HL-60 (cell line): ENCODE measurements around the gene AIFM3.

Experiments used
- DNase-seq, 2 experiments: peaks; one replicate each; pipeline ENCODE4 v3.0.0-alpha.2; 2010 to 2020; ENCODE audit warnings: low read depth in 1 of 2, low spot score in 1 of 2
- H3K27ac ChIP-seq: fragments of 250-450 bp; sonication (Bioruptor Pico); replicated peaks from 2 replicates; pipeline ENCODE4 v1.5.1; 2020; ENCODE audit warnings: mild to moderate bottlenecking, moderate library complexity
- H3K27me3 ChIP-seq: fragments of 250-450 bp; sonication (Bioruptor Pico); 2 replicates; pipeline ENCODE4 v1.5.1; 2021; ENCODE audit warnings: mild to moderate bottlenecking, moderate library complexity; ENCODE audit not compliant: insufficient read depth, poor library complexity, severe bottlenecking
- H3K4me3 ChIP-seq: replicated peaks from 2 replicates; pipeline ENCODE4 v1.5.1; 2011; ENCODE audit warnings: mild to moderate bottlenecking, control low read depth, low read length; ENCODE audit not compliant: insufficient read depth
- GABPA ChIP-seq: IDR thresholded peaks from 2 replicates; pipeline ENCODE4 v1.6.1; 2012; ENCODE audit warnings: low read depth
- POLR2AphosphoS5 ChIP-seq: IDR thresholded peaks from 2 replicates; pipeline ENCODE4 v1.6.1; 2012; ENCODE audit warnings: low read depth
- SPI1 ChIP-seq: IDR thresholded peaks from 2 replicates; pipeline ENCODE4 v1.6.1; 2012; ENCODE audit warnings: low read depth, mild to moderate bottlenecking, borderline replicate concordance
- TF ChIP-seq, protein P1 (sequence below): IDR thresholded peaks from 2 replicates; pipeline ENCODE4 v1.6.1; 2012; ENCODE audit warnings: low read depth; ENCODE audit not compliant: insufficient replicate concordance
- TF ChIP-seq, protein P2 (sequence below): IDR thresholded peaks from one replicate; pipeline ENCODE4 v1.5.1; 2011; ENCODE audit warnings: low read length, control low read depth, inconsistent platforms; ENCODE audit not compliant: insufficient read depth

The AIFM3 gene

DNA sequence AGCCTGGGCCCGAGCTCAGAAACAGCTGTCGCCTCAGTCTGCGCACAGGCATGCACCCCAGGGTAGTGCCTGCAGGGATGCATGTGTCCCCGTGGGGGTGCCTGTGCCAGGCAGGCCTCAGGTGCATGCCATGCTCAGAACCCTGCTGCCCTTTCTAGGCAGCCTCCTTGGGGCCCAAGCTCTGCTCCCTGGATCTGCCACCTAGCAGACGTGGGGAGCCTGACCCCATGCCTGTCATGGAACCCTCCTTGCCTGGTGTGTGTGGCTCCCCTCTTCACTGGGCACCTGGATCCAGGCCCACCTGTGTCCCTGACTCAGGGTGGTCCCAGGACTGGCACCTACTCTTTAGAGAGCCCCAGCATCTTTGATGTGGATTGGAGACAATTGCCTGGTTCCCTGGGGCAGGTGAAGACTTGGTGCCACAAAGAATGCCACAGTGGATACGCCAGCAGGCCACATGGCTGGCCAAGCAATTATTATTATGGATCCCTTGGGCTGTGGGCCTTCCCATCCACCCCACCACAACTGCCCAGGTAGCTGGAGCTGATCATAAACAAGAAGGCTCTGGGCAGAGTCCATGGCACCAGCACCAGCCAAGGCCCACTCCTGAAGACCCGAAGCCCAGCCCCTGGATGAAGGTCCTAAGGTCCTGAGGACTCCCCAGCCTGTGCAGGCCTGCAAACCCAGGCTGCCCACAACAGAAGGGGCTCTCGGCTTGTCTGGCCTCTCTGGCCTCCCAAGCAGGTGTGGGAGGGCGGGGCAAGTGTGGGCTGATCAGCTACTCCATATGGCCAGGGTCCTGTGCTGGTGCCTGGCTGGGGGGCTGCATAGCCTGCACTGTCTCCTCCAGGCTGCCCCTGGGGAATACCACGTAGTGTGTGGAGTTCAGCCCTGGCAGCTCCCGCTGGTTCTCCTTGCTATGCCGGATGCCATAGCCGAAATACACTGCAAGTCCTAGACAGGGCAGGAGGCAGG, 61.5 kb downstream of the AIFM3 start:
- no peak overlapping the region for H3K27ac ChIP-seq
- H3K4me3 ChIP-seq, result no peak overlapping the region
- no peak for TF ChIP-seq POLR2AphosphoS5
- TF ChIP-seq, protein P1, sequence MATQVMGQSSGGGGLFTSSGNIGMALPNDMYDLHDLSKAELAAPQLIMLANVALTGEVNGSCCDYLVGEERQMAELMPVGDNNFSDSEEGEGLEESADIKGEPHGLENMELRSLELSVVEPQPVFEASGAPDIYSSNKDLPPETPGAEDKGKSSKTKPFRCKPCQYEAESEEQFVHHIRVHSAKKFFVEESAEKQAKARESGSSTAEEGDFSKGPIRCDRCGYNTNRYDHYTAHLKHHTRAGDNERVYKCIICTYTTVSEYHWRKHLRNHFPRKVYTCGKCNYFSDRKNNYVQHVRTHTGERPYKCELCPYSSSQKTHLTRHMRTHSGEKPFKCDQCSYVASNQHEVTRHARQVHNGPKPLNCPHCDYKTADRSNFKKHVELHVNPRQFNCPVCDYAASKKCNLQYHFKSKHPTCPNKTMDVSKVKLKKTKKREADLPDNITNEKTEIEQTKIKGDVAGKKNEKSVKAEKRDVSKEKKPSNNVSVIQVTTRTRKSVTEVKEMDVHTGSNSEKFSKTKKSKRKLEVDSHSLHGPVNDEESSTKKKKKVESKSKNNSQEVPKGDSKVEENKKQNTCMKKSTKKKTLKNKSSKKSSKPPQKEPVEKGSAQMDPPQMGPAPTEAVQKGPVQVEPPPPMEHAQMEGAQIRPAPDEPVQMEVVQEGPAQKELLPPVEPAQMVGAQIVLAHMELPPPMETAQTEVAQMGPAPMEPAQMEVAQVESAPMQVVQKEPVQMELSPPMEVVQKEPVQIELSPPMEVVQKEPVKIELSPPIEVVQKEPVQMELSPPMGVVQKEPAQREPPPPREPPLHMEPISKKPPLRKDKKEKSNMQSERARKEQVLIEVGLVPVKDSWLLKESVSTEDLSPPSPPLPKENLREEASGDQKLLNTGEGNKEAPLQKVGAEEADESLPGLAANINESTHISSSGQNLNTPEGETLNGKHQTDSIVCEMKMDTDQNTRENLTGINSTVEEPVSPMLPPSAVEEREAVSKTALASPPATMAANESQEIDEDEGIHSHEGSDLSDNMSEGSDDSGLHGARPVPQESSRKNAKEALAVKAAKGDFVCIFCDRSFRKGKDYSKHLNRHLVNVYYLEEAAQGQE, result no peak
- TF ChIP-seq, protein P2, sequence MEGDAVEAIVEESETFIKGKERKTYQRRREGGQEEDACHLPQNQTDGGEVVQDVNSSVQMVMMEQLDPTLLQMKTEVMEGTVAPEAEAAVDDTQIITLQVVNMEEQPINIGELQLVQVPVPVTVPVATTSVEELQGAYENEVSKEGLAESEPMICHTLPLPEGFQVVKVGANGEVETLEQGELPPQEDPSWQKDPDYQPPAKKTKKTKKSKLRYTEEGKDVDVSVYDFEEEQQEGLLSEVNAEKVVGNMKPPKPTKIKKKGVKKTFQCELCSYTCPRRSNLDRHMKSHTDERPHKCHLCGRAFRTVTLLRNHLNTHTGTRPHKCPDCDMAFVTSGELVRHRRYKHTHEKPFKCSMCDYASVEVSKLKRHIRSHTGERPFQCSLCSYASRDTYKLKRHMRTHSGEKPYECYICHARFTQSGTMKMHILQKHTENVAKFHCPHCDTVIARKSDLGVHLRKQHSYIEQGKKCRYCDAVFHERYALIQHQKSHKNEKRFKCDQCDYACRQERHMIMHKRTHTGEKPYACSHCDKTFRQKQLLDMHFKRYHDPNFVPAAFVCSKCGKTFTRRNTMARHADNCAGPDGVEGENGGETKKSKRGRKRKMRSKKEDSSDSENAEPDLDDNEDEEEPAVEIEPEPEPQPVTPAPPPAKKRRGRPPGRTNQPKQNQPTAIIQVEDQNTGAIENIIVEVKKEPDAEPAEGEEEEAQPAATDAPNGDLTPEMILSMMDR, result no peak
- no peak for TF ChIP-seq GABPA
- no peak for DNase-seq
- H3K27me3 ChIP-seq, result peaks cover 22% of the 10 kb centered on the region

DNA sequence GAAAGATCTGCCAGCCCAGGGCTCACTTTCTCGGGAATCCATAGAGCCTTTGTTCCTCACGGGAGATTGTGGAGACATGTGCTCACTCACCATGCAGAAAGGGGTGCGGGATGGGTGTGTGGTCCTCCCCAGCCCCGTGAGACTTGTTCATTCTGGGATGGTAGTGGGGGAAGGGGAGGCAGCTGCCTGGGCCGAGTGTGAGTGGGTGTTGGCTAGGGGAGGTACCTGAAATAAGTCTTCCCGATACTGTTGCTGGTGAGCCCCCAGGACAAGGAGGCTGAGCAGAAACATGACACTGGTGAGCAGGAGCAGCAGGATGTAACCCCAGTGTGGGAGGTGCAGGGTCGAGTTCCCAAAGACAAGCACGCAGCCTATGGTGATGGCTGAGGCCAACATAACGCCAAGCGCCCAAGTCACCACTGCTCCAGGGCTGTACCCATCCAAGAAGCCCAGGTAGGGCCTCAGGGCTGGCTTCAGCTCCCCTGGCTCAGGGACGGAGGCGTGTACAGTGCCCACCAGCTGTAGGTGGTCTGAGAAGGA, 62.5 kb downstream of the AIFM3 start:
- no peak for DNase-seq
- H3K27ac ChIP-seq, result no peak overlapping the region
- TF ChIP-seq GABPA, result no peak
- no peak for TF ChIP-seq POLR2AphosphoS5
- TF ChIP-seq, protein P1, result no peak
- TF ChIP-seq, protein P2, result no peak
- no peak for TF ChIP-seq SPI1
- H3K4me3 ChIP-seq, result no peak overlapping the region
- peaks cover 22% of the 10 kb centered on the region for H3K27me3 ChIP-seq

DNA sequence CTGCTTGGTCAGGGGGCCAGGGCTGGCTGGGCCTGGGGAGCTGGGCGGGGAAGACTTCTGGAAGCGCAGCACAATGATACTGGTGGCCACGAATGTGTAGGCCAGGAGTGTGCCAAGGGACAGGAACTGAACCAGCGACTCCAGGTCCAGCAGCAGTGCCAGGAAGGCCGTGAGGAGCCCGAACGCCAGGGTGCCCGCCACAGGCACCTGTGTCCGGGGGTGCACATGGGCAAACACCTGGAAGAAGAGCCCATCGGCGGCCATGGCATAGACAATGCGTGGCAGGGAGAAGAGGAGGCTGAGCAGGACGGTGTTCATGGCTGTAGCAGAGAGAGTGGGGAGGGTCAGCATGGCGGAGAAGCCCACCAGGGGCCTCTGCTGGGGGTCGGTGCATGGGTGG, 63.0 kb downstream of the AIFM3 start:
- no peak for DNase-seq
- TF ChIP-seq, protein P1, result no peak
- TF ChIP-seq GABPA, result no peak
- TF ChIP-seq, protein P2, result no peak
- no peak for TF ChIP-seq POLR2AphosphoS5
- no peak for TF ChIP-seq SPI1
- Histone ChIP-seq H3K4me3 (no peak overlapping the region), H3K27ac (no peak overlapping the region), H3K27me3 (peaks cover 22% of the 10 kb centered on the region)
